Heart left ventricle (tissue), 13 donors: ENCODE data around the gene CHMP5.

Experiments used
- POLR2A ChIP-seq, 2 donors: fragments of 450-650 bp; IDR thresholded peaks; one replicate each; pipeline ENCODE4 v1.6.1; 2017; ENCODE audit warnings: antibody characterized with exemption in 2 of 2, mild to moderate bottlenecking in 2 of 2, moderate library complexity in 2 of 2
- TF ChIP-seq, protein P1 (sequence below), 12 donors: fragments of 200-600 bp; sonication (generic) in 4 of 12; IDR thresholded peaks; one replicate each; pipeline versions ENCODE4 v1.5.0 to v1.8.0; 2018 to 2022; ENCODE audit warnings: antibody characterized with exemption in 12 of 12, mild to moderate bottlenecking in 5 of 12
- donor health status: ischemic (EF 13 %, LVEDD 7.1; RV severe dilation, severe dysfunction).
- donor health status: DM: no; HTN: yes; CAD: no.
- donor health status: DM: no; HTN: no; CAD: no.
- donor health status: ischemic (EF 25% LVEDD 6.9; RV normal size, moderate dysfunction).
- donor health status: ischemic (EF 25% LVEDD 5.7; RV mildly dilated, moderate dysfunction).
- donor health status: ischemic (EF 35%, LVEDD 5.7; RV mildly dilated, moderate dysfunction).
- donor health status: nonischemic (EF 11% LVEDD 7.7; RV severe dilation, severe dysfunction).
- donor health status: DM: yes; HTN: yes; CAD: no.
- donor health status: PGD.
- donor health status: ischemic (EF 29% LVEDD 5.4; RV normal size, mild dysfunction).
- donor health status: nonischemic (EF 23%, LVEDD 6.1; RV moderate dilation, normal function).

GRCh38 chr9:33270146-33270545, 5.3 kb downstream of the CHMP5 start:
- TF ChIP-seq, protein P1, sequence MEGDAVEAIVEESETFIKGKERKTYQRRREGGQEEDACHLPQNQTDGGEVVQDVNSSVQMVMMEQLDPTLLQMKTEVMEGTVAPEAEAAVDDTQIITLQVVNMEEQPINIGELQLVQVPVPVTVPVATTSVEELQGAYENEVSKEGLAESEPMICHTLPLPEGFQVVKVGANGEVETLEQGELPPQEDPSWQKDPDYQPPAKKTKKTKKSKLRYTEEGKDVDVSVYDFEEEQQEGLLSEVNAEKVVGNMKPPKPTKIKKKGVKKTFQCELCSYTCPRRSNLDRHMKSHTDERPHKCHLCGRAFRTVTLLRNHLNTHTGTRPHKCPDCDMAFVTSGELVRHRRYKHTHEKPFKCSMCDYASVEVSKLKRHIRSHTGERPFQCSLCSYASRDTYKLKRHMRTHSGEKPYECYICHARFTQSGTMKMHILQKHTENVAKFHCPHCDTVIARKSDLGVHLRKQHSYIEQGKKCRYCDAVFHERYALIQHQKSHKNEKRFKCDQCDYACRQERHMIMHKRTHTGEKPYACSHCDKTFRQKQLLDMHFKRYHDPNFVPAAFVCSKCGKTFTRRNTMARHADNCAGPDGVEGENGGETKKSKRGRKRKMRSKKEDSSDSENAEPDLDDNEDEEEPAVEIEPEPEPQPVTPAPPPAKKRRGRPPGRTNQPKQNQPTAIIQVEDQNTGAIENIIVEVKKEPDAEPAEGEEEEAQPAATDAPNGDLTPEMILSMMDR (IDR thresholded peaks at IDR 0.05), result no peak
- no peak for TF ChIP-seq POLR2A (IDR thresholded peaks at IDR 0.05)
